ENCODE data around the gene CLDN1. TPM values are rescaled to one million over a fixed set of nuclear protein-coding genes. Genes with fewer than 3 reads are reported as not detected.
A peak's percentile ranks its signal among the peaks of the same experiment; 100 is the strongest.

Gene CLDN1
- total and polyA plus RNA-seq, 12 donors, result 15.6 to 155 (median 61.1) TPM

DNA sequence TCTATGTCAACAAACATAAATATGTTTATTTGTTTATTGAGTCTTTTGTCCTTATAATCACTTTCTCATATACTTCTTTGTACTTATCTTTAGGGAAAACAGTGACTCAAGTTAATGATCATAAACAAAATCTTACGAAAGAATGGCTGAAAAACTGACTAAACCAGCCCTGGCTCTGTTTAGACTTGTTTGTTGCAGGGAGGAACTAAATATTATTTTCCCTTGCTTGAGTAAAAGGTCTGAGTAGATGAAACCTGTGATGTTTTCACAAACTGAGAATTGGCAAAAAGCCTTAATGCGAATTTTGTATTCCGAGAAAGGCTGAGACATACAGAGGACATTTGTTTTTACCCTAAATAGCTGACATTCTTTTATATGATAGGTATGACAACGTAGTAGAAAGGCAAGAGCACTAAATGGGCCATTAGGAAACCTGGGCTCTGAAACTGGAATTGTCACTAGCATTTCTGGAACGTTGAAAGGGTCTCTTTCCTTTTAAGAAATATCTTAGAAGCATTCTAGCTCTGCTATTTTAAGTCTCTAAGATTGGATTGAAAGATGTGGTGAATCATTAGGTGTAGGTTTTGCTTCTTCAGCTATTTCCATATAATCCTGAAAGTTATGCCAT is 47.5 kb upstream of the CLDN1 start:
- no peaks in the 10 kb centered on the region for H3K4me1 ChIP-seq (replicated peaks in 1 of 2)
- no peak overlapping the region for H3K27ac ChIP-seq
- TF ChIP-seq, protein P1, sequence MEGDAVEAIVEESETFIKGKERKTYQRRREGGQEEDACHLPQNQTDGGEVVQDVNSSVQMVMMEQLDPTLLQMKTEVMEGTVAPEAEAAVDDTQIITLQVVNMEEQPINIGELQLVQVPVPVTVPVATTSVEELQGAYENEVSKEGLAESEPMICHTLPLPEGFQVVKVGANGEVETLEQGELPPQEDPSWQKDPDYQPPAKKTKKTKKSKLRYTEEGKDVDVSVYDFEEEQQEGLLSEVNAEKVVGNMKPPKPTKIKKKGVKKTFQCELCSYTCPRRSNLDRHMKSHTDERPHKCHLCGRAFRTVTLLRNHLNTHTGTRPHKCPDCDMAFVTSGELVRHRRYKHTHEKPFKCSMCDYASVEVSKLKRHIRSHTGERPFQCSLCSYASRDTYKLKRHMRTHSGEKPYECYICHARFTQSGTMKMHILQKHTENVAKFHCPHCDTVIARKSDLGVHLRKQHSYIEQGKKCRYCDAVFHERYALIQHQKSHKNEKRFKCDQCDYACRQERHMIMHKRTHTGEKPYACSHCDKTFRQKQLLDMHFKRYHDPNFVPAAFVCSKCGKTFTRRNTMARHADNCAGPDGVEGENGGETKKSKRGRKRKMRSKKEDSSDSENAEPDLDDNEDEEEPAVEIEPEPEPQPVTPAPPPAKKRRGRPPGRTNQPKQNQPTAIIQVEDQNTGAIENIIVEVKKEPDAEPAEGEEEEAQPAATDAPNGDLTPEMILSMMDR (IDR thresholded peaks at IDR 0.05), result no peak
- TF ChIP-seq POLR2A (IDR thresholded peaks at IDR 0.05), result no peak
- no peaks in the 10 kb centered on the region for H3K27me3 ChIP-seq
- WGBS, 4 donors, result 82 to 89% (median 86%) methylated on average over 5 of the region's 5 CpGs
- intact Hi-C loops (cut with DNase I), result no loop called here
- H3K36me3 ChIP-seq (replicated peaks in 1 of 2), result no peaks in the 10 kb centered on the region
- no peak overlapping the region for H3K4me3 ChIP-seq
- H3K9me3 ChIP-seq (replicated peaks in 1 of 3), result no peaks in the 10 kb centered on the region
- no peak for DNase-seq

DNA sequence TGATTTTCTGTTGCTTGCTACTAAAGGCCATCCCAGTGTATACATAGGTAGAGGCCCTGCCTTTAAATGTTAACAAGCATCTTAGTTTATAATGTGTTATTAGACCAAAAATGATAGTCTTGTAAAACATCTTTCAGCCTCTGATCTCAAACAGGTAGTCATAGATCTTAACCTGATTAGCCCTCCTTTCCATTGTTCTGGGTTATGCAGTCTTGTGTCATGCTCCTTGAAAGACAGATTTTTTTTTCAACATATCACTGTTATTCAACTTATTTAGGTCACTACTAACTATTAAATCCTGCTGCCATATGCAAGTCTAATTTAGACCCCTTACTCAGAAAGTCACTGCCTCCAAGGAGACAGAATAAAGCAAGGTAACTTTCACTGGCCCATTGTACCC is 46.6 kb upstream of the CLDN1 start:
- TF ChIP-seq, protein P1 (IDR thresholded peaks at IDR 0.05), result no peak
- TF ChIP-seq POLR2A (IDR thresholded peaks at IDR 0.05), result no peak
- no peaks in the 10 kb centered on the region for H3K9me3 ChIP-seq (replicated peaks in 1 of 3)
- H3K27ac ChIP-seq, result no peak overlapping the region
- H3K36me3 ChIP-seq (replicated peaks in 1 of 2), result no peaks in the 10 kb centered on the region
- intact Hi-C loops (cut with DNase I), result no loop called here
- DNase-seq, result no peak
- H3K27me3 ChIP-seq, result no peaks in the 10 kb centered on the region
- no peaks in the 10 kb centered on the region for H3K4me1 ChIP-seq (replicated peaks in 1 of 2)
- H3K4me3 ChIP-seq, result no peak overlapping the region

DNA sequence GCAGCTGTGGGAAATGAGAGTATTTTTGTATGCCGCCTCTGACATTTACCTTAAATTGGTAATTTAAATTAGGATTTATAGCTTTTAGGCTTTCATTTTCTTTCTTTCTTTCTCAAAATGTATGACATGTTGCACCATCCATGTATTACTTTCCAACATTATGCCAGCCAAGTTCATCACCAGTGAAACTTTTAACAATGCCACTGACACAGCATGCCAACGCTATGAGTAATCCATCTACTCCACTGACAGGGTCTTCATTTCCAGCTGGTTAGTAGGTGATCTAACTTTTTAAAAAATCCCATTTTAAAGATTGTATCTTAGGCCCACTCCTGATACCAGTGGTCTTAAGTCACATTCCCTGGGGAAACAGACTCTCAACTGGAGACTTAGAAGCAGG is 43.9 kb upstream of the CLDN1 start:
- intact Hi-C loops (cut with DNase I), result no loop called here
- TF ChIP-seq, protein P1 (IDR thresholded peaks at IDR 0.05), result no peak
- TF ChIP-seq POLR2A (IDR thresholded peaks at IDR 0.05), result no peak
- 29 to 58% (median 43%) methylated on average over 2 of the region's 2 CpGs for WGBS, 4 donors

DNA sequence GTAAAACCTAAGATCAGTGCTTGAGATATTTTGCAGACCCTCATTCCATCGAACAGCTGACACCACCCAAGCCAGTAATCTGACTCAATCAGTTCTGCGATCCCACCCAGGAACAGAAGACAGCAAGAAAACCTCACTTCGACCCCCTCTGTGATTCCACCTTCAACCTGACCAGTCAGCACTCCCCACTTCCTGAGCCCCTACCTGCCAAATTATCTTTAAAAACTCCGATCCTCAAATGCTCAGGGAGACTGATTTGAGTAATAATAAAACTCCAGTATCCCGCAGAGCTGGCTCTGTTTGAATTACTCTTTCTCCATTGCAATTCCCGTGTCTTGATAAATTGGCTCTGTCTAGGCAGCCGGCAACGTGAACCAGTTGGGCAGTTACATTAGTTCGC is 40.0 kb upstream of the CLDN1 start:
- no peaks in the 10 kb centered on the region for H3K27me3 ChIP-seq
- H3K9me3 ChIP-seq (replicated peaks in 1 of 3), result no peaks in the 10 kb centered on the region
- DNase-seq, result no peak
- no peaks in the 10 kb centered on the region for H3K36me3 ChIP-seq (replicated peaks in 1 of 2)
- intact Hi-C loops (cut with DNase I), result no loop called here
- TF ChIP-seq, protein P1 (IDR thresholded peaks at IDR 0.05), result no peak
- no peak for TF ChIP-seq POLR2A (IDR thresholded peaks at IDR 0.05)
- H3K4me3 ChIP-seq, result no peak overlapping the region
- H3K27ac ChIP-seq, result no peak overlapping the region
- H3K4me1 ChIP-seq (replicated peaks in 1 of 2), result peaks cover 0 to 4% of the 10 kb centered on the region in 2 donors
- 78 to 88% (median 85%) methylated on average over 9 of the region's 9 CpGs for WGBS, 4 donors

More for the DNA sequence above, 43.9 kb upstream of the CLDN1 start:
- H3K4me1 ChIP-seq (replicated peaks in 1 of 2), result peaks cover 0 to 3% of the 10 kb centered on the region in 2 donors
- no peak overlapping the region for H3K4me3 ChIP-seq
- peak in 1 of 7 donors; percentile 12 for DNase-seq
- no peak overlapping the region for H3K27ac ChIP-seq
- no peaks in the 10 kb centered on the region for H3K27me3 ChIP-seq
- no peaks in the 10 kb centered on the region for H3K9me3 ChIP-seq (replicated peaks in 1 of 3)
- H3K36me3 ChIP-seq (replicated peaks in 1 of 2), result no peaks in the 10 kb centered on the region
